Activated naive CD8-positive, alpha-beta T cell treated with anti-CD3 and anti-CD28 coated beads for 36 hours (primary cell): ENCODE data around the gene PDPK1. TPM values are rescaled to one million over a fixed set of nuclear protein-coding genes. Genes with fewer than 3 reads are reported as not detected.
A peak's percentile ranks its signal among the peaks of the same experiment; 100 is the strongest.

Experiments used
- DNase-seq: peaks from one replicate; pipeline ENCODE4 v3.0.0; 2021
- H3K27ac Mint-ChIP-seq: one replicate; pipeline ENCODE4 v1.8.0; 2022; ENCODE audit warnings: mild to moderate bottlenecking, moderate library complexity, mixed read lengths
- H3K27me3 Mint-ChIP-seq: one replicate; pipeline ENCODE4 v1.8.0; 2022; ENCODE audit warnings: mild to moderate bottlenecking, mixed read lengths
- H3K36me3 Mint-ChIP-seq: one replicate; pipeline ENCODE4 v1.8.0; 2021; ENCODE audit warnings: mild to moderate bottlenecking, mixed read lengths
- H3K4me1 Mint-ChIP-seq: one replicate; pipeline ENCODE4 v1.8.0; 2021; ENCODE audit warnings: mixed read lengths
- H3K4me3 Mint-ChIP-seq: one replicate; pipeline ENCODE4 v1.8.0; 2022; ENCODE audit warnings: mild to moderate bottlenecking, moderate library complexity, mixed read lengths
- H3K9me3 Mint-ChIP-seq: one replicate; pipeline ENCODE4 v1.8.0; 2022; ENCODE audit warnings: mixed read lengths
- total RNA-seq, 2 experiments: library from RNA; stranded (reverse); gene quantifications; one replicate each; pipeline ENCODE4 v1.2.3, GENCODE V29; 2021

PDPK1 gene
- total RNA-seq, 2 experiments from 2014 or later = 36.5 to 42.2 TPM

- no peaks in the 10 kb centered on the region for H3K4me1 Mint-ChIP-seq
- no peak overlapping the region for H3K27ac Mint-ChIP-seq
- H3K36me3 Mint-ChIP-seq = peaks cover 4% of the 10 kb centered on the region
- H3K27me3 Mint-ChIP-seq = no peaks in the 10 kb centered on the region
- no peak for DNase-seq
- no peak overlapping the region for H3K4me3 Mint-ChIP-seq
- H3K9me3 Mint-ChIP-seq = no peaks in the 10 kb centered on the region
Observed at GRCh38 chr16:2500430-2500917, 37.3 kb upstream of the PDPK1 start.

DNA sequence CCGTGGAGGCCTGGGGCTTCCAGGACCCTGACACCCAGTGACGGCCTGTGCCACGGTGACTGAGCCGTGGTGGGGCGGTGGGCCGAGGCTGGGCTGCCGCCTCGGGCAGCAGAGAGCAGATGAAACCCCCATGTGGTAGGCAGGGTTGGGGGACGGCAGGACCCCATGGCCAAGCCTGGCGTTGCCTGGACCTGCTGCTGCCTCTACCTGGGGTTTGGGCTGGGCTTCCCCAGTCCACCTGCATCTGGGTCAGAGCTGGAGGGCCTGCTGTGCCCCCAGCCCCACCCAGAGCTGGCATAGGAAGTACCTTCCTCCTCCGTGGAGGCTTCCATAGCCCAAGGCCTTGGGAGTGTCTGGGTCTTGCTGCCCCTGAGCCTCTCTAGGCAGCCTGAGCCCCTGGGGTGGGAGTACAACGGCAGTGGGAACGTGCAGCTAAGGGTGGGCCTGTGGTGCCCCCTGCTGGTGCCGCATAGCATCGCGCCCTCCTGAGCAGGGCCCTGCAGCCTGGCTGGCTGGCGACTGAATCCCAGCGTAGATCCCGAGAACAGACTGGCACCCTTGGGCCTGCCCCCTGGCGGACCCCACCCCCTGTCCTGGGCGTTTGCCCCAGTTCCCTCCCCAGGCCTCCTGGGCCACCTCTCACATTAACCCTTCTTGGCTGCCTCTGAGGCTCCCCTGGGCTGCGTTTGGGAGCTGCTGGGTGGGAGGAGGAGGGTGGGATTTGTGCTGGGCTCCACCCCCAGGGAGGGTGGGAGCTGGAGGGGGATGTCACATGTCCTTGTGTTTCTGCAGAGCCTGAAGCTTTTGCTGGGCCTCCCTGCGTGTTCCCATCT lies 36.7 kb upstream of the PDPK1 start:
- no peaks in the 10 kb centered on the region for H3K4me1 Mint-ChIP-seq
- peak; percentile 81 for DNase-seq
- H3K4me3 Mint-ChIP-seq = no peak overlapping the region
- H3K9me3 Mint-ChIP-seq = no peaks in the 10 kb centered on the region
- H3K27me3 Mint-ChIP-seq = no peaks in the 10 kb centered on the region
- peaks cover 4% of the 10 kb centered on the region for H3K36me3 Mint-ChIP-seq
- no peak overlapping the region for H3K27ac Mint-ChIP-seq

DNA sequence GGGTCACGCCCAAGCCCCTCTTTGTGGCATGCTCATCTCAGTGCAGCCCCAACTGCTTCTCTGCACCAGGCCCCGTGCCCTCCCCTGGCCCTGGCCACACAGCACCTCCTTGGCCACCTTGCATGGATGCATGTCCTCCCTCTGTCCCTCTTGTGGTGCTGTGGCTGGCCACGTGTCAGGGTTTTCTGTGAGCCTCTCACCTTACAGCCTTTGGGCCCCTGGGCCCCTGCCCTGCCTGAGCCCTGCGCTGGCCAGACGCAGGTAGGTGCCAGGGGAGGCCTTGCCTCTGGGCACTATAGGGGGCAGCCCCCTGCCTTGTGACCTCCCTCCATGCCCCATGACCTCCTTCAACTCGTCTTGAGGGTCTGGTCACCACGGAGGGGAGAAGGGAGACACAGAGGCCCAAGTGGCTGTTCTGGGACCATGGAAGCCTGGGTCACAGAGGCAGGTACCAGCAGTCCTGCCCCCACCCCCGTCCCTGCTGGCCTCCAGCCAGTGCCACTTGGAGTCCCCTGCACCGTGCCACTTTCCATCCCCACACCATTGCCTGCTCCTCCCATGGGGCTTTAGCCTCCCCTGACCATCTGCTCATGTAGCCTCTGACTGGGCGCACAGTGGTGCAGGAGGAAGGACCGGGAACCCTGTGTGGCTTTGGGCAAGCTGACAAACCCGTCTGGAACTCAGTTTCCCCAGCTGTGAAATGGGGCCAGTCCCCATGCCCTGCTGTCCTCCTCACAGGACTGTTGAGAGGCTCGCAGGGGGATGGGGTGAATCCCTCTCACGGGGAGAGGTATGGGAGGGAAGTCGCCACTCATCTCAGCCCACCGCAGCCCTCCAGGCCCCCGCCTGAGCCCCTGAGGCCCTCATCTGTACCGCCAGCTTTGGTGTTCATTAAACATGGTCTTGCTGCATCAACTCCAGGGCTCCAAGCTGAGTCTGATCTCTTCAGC lies 35.6 kb upstream of the PDPK1 start:
- Mint-ChIP-seq H3K4me3 (no peak overlapping the region), H3K27me3 (no peaks in the 10 kb centered on the region), H3K36me3 (peaks cover 4% of the 10 kb centered on the region), H3K9me3 (no peaks in the 10 kb centered on the region), H3K4me1 (no peaks in the 10 kb centered on the region), H3K27ac (no peak overlapping the region)
- DNase-seq = no peak

GRCh38 chr16:2505695-2506094 lies 32.1 kb upstream of the PDPK1 start:
- Mint-ChIP-seq H3K36me3 (no peaks in the 10 kb centered on the region), H3K27me3 (no peaks in the 10 kb centered on the region), H3K9me3 (no peaks in the 10 kb centered on the region), H3K4me1 (peaks cover 3% of the 10 kb centered on the region), H3K27ac (no peak overlapping the region), H3K4me3 (no peak overlapping the region)
- DNase-seq = no peak

DNA sequence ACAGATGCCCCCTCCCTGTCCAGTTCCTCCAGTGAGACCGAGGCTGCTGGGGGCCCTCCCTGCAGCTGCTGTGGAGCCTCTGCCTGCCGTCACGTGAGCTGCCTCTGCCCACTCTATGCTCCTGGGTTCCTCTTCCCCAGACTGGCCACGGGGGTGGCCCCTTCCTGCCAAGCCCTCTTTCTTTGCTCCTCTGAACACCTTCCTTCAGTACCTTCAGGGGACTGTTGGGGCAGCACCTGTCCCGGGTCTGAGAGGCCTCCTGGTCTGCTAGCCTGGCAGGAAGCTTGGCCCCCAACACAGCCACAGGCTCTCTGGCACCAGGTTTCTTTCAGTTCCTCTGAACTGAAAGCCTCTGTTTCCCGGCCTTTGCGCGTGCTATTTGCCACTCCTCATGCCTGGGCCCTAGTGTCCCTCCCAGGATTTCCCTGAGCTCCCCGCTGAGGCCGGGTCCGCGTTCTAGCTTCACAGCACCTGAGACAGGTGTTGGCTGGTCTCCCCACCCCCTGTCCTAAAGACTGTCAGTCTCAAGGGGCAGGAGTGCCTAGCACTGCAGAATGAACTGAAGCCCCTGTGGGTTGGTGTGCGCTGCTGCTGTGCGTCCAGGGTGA lies 30.7 kb upstream of the PDPK1 start:
- Mint-ChIP-seq H3K27ac (peak overlapping the region; percentile 45), H3K36me3 (no peaks in the 10 kb centered on the region), H3K27me3 (no peaks in the 10 kb centered on the region), H3K9me3 (no peaks in the 10 kb centered on the region), H3K4me1 (peaks cover 5% of the 10 kb centered on the region), H3K4me3 (no peak overlapping the region)
- no peak for DNase-seq

- no peak overlapping the region for H3K27ac Mint-ChIP-seq
- DNase-seq = no peak
- H3K9me3 Mint-ChIP-seq = no peaks in the 10 kb centered on the region
Observed at GRCh38 chr16:2507665-2508064, 30.2 kb upstream of the PDPK1 start.

GRCh38 chr16:2508722-2509400 lies 29.0 kb upstream of the PDPK1 start:
- DNase-seq = no peak
- no peaks in the 10 kb centered on the region for H3K27me3 Mint-ChIP-seq
- peaks cover 18% of the 10 kb centered on the region for H3K4me1 Mint-ChIP-seq
- H3K27ac Mint-ChIP-seq = no peak overlapping the region
- H3K9me3 Mint-ChIP-seq = no peaks in the 10 kb centered on the region
- no peaks in the 10 kb centered on the region for H3K36me3 Mint-ChIP-seq
- H3K4me3 Mint-ChIP-seq = no peak overlapping the region

More at GRCh38 chr16:2507665-2508064, 30.2 kb upstream of the PDPK1 start:
- H3K4me3 Mint-ChIP-seq = no peak overlapping the region
- H3K4me1 Mint-ChIP-seq = peaks cover 10% of the 10 kb centered on the region
- H3K27me3 Mint-ChIP-seq = no peaks in the 10 kb centered on the region
- H3K36me3 Mint-ChIP-seq = no peaks in the 10 kb centered on the region

DNA sequence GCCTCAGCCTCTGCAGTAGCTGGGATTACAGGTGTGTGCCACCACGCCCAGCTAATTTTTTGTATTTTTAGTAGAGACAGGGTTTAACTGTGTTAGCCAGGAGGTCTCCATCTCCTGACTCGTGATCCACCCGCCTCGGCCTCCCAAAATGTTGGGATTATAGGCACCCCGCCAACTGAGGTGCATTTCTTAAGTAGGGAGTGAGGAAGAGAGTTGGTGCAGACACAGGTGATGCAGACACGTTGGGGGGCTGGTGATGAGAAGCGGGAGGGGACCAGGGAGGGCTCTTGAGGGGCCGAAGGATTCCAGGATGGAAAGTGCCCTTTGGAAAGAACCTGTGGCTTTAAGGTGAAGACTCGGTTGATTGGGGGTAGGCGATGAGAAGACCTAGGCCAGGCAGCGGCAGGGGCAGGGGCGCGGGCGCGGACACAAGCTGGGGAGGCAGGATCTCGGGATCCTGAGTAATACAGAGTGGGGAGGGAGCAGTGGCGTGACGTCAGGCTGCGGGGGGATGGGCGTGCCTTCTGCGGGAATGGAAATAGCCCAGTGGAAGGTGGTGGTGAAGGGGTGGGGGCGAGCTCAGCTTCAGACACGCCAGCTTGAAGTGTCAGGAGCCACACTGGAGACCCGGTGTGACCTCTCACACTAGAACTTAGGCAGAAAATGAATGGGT lies 26.6 kb upstream of the PDPK1 start:
- H3K27ac Mint-ChIP-seq = no peak overlapping the region

GRCh38 chr16:2511996-2512734 lies 25.7 kb upstream of the PDPK1 start:
- peaks cover 39% of the 10 kb centered on the region for H3K4me1 Mint-ChIP-seq
- H3K27me3 Mint-ChIP-seq = no peaks in the 10 kb centered on the region
- DNase-seq = no peak

More for the DNA sequence above, 26.6 kb upstream of the PDPK1 start:
- no peaks in the 10 kb centered on the region for H3K27me3 Mint-ChIP-seq
- peaks cover 30% of the 10 kb centered on the region for H3K4me1 Mint-ChIP-seq
- no peak overlapping the region for H3K4me3 Mint-ChIP-seq
- no peaks in the 10 kb centered on the region for H3K9me3 Mint-ChIP-seq
- H3K36me3 Mint-ChIP-seq = peaks cover 14% of the 10 kb centered on the region
- no peak for DNase-seq

GRCh38 chr16:2512735-2513404 lies 25.0 kb upstream of the PDPK1 start:
- Mint-ChIP-seq H3K4me1 (peaks cover 44% of the 10 kb centered on the region), H3K4me3 (peak overlapping the region; percentile 73), H3K27ac (peak overlapping the region; percentile 88), H3K9me3 (no peaks in the 10 kb centered on the region), H3K27me3 (no peaks in the 10 kb centered on the region), H3K36me3 (peaks cover 21% of the 10 kb centered on the region)
- DNase-seq = peak; percentile 39

More at GRCh38 chr16:2511996-2512734, 25.7 kb upstream of the PDPK1 start:
- peak overlapping the region; percentile 88 for H3K27ac Mint-ChIP-seq
- no peaks in the 10 kb centered on the region for H3K9me3 Mint-ChIP-seq
- peak overlapping the region; percentile 29 for H3K4me3 Mint-ChIP-seq
- H3K36me3 Mint-ChIP-seq = peaks cover 21% of the 10 kb centered on the region

GRCh38 chr16:2513405-2514332 lies 24.2 kb upstream of the PDPK1 start, which contains the start of gene ATP6V0C:
ATP6V0C (plus strand) TSS chr16:2513952; CDS start chr16:2514104, 152 bp downstream.
- Mint-ChIP-seq H3K36me3 (peaks cover 21% of the 10 kb centered on the region), H3K27me3 (no peaks in the 10 kb centered on the region), H3K4me3 (peak within 1 kb of the TSS; percentile 96), H3K4me1 (peaks cover 46% of the 10 kb centered on the region), H3K27ac (peak within 1 kb of the TSS; percentile 93), H3K9me3 (no peaks in the 10 kb centered on the region)
- peak; percentile 93 for DNase-seq
